ENCODE data around the gene TPRA1.
"Not testable (repeated sequence)": the region's sequence is repeated elsewhere in the genome, so short reads cannot be mapped to it uniquely, and the experiment has no call there.

The TPRA1 gene

DNA sequence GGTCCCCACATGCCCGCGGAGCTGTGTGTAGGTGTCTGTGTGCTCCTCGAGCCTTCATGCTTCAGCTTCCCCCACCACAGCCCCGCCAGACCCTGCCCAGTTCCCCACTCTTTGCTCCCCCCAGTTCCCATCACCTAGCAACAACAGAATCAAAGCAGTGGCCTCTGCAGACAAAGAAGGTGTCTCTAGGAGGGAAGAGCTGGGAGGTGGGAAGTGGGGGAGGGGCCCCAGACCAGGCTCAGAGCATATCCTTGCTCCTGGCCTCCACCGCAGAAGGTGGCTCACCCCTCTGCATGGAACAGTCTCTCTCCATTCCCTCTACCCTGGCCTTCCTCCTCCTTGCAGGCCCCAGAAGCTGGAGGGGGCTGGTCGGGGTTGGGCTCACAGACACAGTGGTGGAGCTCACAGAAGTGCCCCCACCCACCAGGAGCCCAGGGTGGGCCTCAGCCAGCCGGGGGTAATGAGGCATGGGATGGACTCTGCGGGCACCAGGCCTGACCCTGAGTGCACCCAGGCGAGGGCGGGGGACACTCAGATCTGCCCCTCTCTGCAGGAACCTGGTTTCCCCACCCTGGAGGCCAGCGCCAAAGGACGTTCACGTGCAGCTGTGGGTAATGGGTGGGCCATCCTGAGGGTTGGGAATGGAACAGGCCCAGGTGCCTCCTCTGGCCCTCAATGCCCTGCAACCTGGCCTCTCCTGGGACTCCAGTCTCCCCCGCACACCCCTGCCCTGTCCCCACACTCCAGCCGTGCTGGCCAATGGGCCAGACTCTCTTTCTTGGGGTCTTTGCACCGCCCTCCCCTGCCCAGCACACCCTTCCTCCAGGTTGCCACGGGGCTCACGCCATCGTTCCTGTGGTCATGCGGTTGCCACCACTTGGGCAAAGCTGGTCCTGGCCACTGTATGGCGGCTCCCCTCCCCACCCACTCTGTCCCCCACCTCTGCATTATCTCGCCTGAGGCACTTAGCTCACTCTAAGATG lies 53.4 kb downstream of the TPRA1 start:
- no peak for DNase-seq

DNA sequence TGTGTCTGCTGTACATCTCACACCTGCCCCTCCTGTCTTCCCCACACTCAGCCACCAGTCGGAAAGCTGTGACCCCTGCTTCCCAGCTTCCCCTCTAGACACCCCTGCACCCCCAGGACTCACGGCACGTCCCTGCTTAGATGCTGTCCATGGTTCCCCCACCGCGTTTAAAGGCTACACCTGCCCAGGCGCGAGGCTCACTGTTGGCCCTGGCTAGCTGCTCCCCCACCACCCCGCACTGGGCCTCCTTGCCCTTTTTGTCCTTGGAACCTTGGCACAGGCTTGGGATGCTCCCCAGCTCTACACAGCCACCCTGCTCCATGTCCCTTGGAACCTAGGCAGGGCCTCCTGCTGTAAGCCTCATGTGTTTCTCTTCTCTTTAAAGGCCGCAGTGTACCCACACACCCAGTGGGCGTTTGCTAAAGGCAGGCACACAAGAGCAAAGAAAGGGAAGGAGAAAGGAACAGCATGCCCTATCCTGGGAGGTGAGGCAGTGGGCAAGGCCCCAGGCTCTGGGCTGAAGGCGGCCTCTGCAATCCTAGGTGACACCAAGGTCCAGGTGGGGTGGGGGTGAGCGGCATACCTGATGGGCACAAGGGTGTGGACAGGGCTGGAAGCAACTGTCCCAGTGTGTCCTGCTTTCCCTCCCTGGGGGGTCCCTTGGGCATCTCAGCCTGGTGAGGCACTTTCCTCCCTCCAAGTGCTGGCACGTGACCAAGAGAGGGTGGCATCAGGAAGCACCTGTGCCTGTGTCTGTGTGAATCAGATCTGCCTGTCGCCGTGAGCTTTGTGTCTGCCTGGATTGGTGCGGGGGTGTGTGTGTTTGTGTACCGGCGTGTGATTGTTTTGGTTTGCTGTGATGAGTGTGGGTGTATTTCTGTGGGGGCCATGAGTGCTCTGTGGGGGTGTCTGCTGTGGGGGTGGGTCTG lies 54.4 kb downstream of the TPRA1 start:
- no peak for DNase-seq

DNA sequence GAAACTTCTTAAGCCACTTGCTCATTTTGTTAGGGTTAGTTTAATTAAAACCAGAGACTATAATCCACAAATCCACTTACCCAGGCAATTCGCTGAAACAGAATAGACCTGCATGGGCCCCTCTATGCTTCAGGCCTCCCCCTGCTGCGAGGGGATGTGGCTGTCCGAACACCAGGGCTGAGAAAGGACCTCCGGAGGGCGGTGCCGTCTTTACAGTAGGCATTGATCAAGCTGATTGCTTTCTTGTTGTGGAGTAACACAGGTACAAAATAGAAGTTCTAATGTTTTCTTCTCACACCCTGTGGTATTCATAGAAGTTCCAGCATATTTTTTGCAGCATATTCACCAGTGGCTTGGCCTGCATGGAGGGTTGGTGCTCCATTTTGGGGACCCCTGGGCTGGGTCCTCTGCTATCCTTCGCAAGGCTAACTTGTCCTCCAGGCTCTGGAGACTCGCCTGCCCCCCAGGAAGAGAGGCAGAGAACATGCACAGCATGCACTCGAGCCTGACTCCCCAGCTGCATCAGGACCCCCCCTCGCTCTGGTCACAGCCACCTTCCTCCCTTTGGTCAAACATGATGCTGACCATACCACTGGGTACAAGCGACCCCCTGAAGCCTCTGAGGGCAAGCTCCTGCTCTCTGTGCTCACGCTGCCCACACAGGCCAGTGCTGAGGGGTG lies 55.3 kb downstream of the TPRA1 start:
- no peak for DNase-seq

DNA sequence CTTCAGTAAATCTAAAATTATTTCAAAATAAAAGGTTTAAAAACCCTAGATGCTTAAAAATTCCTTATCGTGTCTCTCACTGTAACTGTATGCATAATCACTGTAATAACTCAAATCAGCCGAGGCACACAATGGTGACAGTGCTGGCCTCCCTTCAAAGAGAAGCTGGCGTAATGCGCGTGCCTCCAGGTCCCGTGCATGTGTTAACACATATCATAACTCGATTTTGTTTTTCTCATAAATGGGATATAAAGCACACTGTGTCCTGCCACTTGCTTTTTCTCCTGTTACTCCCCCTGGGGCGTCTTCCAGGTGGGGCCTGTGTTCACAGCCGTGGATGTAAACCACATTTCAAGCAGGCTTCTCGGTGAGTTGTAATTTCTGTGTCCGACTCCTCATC lies 56.0 kb downstream of the TPRA1 start:
- no peak for DNase-seq

- DNase-seq = no peak
Measured at GRCh38 chr3:127534161-127534451, 56.4 kb downstream of the TPRA1 start.

DNA sequence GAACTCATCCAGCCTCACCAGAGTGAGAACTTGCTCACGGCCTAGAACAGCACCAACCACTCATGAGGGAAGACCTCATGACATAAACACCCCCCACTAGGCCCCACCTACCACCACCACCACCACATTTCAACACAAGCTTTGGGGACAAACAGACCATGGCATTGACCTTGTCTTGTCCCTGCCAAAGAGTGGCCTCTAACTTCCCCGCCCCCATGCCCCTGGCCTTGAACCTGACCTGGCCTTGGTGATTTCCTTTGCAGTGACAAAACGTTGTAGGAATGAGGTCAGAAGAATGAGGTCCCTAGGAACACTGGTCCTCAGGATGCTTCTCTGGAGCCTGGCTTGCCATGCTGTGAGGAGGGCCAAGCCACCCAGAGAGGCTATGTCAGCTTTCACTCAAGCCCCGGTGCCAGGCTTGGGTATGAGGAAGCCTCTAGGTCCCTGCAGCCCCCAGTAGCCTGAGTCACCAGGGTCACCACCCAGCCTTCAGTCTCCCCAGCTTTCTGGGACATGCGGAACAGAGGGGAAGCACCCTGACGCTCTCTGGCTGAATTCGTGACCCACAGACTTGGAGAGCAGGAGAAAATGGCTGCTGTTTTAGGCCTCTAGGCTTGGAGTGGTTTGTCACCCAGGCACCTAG lies 57.9 kb downstream of the TPRA1 start:
- DNase-seq = no peak

- DNase-seq = no peak
Measured at GRCh38 chr3:127531821-127532220, 58.7 kb downstream of the TPRA1 start.

DNA sequence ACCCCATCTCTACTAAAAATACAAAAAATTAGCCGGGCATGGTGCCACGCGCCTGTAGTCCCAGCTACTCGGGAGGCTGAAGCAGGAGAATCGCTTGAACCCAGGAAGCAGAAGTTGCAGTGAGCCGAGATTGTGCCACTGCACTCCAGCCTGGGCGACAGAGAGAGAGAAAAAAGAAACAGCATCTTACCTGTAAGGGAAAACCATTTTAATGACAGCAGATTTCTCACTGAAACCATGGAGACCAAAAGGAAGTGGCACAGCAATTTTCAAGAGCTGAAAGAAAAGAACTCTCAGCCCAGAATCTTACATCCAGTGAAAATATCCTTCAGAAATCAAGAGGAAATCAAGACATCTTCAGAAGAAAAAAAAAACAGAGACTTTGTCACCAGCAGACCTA lies 59.7 kb downstream of the TPRA1 start:
- DNase-seq = not testable (repeated sequence)

GRCh38 chr3:127529346-127530188 lies 61.0 kb downstream of the TPRA1 start:
- DNase-seq = no peak

DNA sequence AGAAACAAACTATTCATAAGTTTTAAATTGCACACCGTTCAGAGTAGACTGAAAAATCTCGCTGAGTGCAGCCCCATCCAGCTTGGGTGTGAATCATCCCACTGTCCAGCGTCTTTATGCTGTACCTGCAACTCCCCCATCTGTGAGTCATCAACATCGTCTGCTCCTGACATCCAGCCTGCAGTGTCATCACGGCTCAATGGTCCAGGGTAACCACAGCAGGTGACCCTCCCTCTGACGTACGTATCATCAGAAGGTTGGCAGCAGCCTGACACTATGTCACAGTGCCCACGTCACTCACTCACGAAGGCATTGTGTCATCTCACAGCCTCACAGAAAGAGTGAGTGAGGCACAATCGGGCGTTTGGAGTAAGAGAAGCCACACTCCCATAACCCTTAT lies 65.2 kb downstream of the TPRA1 start:
- DNase-seq = no peak

DNA sequence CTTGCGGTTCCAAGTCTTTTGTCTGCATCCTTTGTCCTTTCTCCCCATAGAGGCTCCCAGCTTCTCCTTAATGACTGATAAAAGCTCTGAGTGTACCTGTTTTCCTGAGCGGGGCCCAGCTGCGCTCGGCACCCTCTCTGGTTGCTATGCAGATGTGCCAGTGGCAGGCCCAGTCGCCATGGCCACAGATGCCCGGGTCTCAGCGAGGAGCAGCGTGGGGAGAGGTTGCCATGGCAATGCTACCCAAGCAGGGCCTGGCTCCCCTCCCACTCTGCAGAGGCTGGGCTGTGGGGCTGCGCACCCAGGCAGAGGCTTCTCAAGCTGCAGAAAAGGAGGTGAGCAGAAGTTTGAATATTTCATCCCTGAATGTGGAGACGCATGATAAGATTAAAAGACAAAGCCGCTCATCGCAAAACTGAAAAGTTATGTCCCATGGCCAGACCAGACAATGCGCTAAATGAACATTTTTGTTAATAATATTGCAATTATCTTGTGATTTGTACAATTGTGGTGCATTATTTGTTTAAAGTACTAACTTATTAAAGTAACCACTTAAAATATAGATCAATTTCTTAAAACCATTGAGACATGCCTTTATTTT lies 66.1 kb downstream of the TPRA1 start:
- DNase-seq = no peak

Measured in right kidney (tissue), 1 donor.